GM18502 (cell line): ENCODE results near the gene TIGD2.
A peak's percentile ranks its signal among the peaks of the same experiment; 100 is the strongest.

Experiments used
- ATAC-seq: cut with Tn5 transposase; IDR thresholded peaks from one replicate; pipeline ENCODE4 v1.9.1; 2021; ENCODE audit warnings: mild to moderate bottlenecking; ENCODE audit not compliant: unreplicated experiment, poor library complexity

The TIGD2 gene

GRCh38 chr4:89110986-89111832 is at the start of gene TIGD2:
Gene TIGD2 (plus strand): TSS chr4:89111533. CDS start chr4:89112975, 1,442 bp downstream.
- ATAC-seq: peak; percentile 93

- ATAC-seq: no peak
Observed at GRCh38 chr4:89064848-89065247, 46.5 kb upstream of the TIGD2 start.

- no peak for ATAC-seq
Observed at GRCh38 chr4:89067417-89067816, 43.9 kb upstream of the TIGD2 start.

GRCh38 chr4:89069481-89069880 is 41.9 kb upstream of the TIGD2 start:
- peak; percentile 90 for ATAC-seq

GRCh38 chr4:89070041-89070440 is 41.3 kb upstream of the TIGD2 start:
- peak; percentile 46 for ATAC-seq

GRCh38 chr4:89071311-89071710 is 40.0 kb upstream of the TIGD2 start:
- ATAC-seq: no peak

GRCh38 chr4:89072921-89073320 is 38.4 kb upstream of the TIGD2 start:
- no peak for ATAC-seq

- ATAC-seq: no peak
Observed at GRCh38 chr4:89077761-89078160, 33.6 kb upstream of the TIGD2 start.

- no peak for ATAC-seq
Observed at GRCh38 chr4:89078300-89078699, 33.0 kb upstream of the TIGD2 start.

GRCh38 chr4:89099034-89099433 is 12.3 kb upstream of the TIGD2 start:
- no peak for ATAC-seq

GRCh38 chr4:89099471-89099870 is 11.9 kb upstream of the TIGD2 start:
- ATAC-seq: no peak

- peak; percentile 25 for ATAC-seq
Observed at GRCh38 chr4:89100853-89101252, 10.5 kb upstream of the TIGD2 start.

GRCh38 chr4:89101256-89102161 is 9.8 kb upstream of the TIGD2 start:
- ATAC-seq: peak; percentile 95

GRCh38 chr4:89105726-89106125 is 5.6 kb upstream of the TIGD2 start:
- ATAC-seq: no peak

GRCh38 chr4:89108091-89108490 is 3.2 kb upstream of the TIGD2 start:
- ATAC-seq: no peak

- no peak for ATAC-seq
Observed at GRCh38 chr4:89109841-89110540, 1.3 kb upstream of the TIGD2 start.

- ATAC-seq: no peak
Observed at GRCh38 chr4:89110541-89110985, 770 bp upstream of the TIGD2 start.

GRCh38 chr4:89111833-89112563 is 665 bp downstream of the TIGD2 start:
- ATAC-seq: no peak

GRCh38 chr4:89113415-89113814 is 2.1 kb downstream of the TIGD2 start:
- no peak for ATAC-seq

- peak; percentile 35 for ATAC-seq
Observed at GRCh38 chr4:89114100-89114499, 2.8 kb downstream of the TIGD2 start.
